Measurements from ENCODE around the gene TEKT5.

GRCh38 chr16:10664720-10665126, 30.0 kb downstream of the TEKT5 start:
- TF ChIP-seq CTCF (IDR thresholded peaks at IDR 0.05; ENCODE audit: insufficient read depth, low read length) (no peak), POLR2AphosphoS5 (IDR thresholded peaks at IDR 0.05; ENCODE audit: low read depth) (no peak), GABPA (IDR thresholded peaks at IDR 0.05; ENCODE audit: low read depth) (no peak)
